Measurements from ENCODE around the gene SLC6A20. TPM values are rescaled to one million over a fixed set of nuclear protein-coding genes. Genes with fewer than 3 reads are reported as not detected.
A peak's percentile ranks its signal among the peaks of the same experiment; 100 is the strongest.
"Not testable (repeated sequence)": the region's sequence is repeated elsewhere in the genome, so short reads cannot be mapped to it uniquely, and the experiment has no call there.

The SLC6A20 gene
- total RNA-seq, 1 donor from 2014 or later, result not detected

- peak; percentile 63 for DNase-seq (ENCODE audit: low read depth)
Observed at GRCh38 chr3:45760878-45761711, 35.2 kb downstream of the SLC6A20 start.

GRCh38 chr3:45759851-45760250, 36.5 kb downstream of the SLC6A20 start:
- no peak for DNase-seq (ENCODE audit: low read depth)

GRCh38 chr3:45758871-45759270, 37.5 kb downstream of the SLC6A20 start:
- DNase-seq (ENCODE audit: low read depth), result no peak

DNA sequence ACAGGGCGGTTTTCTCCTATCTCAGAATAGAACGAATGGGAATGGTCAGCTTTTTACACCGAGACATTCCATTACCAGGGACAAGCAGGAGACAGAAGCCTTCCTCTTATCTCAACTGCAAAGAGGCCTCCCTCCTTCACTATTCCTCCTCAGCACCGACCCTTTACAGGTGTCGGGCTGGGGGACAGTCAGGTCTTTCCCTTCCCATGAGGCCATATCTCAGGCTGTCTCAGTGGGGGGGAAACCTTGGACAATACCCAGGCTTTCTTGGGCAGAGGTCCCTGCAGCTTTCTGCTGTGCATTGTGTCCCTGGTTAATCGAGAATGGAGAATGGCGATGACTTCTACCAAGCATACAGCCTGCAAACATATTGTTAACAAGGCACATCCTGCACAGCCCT, 39.2 kb downstream of the SLC6A20 start:
- not testable (repeated sequence) for DNase-seq (ENCODE audit: low read depth)

DNA sequence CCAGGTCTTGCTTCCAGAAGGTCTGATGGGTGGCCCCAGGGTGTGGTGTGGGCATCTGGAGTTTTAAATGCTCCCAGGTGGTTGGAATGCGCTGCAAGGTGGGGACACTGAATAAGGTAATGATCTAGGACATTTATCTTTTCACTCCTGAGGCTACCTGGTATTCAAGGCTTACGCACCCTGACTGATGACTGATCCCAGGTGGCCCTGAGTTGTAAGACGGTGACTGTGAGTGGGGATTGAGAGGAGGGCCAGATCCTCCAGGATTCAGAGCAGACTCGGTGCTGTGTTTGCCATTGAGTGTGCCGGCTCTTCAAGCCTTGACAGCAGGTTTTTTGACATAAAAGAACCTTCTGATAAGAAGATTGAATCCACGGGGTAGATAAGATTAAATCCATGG, 40.3 kb downstream of the SLC6A20 start:
- no peak for DNase-seq (ENCODE audit: low read depth)

DNA sequence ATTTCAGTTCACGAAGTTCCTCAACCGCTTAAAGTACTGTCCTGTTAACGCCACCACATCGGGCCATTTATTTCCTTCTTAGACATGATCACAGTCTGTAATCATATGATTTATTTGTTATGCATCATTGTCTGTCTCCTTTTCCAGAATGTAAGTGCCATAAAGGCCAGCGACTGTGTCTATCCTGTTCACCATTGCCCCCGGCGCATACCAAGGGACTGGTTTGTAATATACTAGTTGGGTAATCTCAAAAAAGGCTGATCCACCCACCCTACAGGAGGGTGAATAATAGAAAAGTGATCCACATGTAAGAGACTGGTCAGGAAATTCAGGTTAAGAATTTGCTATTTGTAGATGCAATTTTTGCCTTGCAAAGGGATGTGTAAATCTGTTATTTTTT, 41.9 kb downstream of the SLC6A20 start:
- DNase-seq (ENCODE audit: low read depth), result no peak

GRCh38 chr3:45753095-45753494, 43.2 kb downstream of the SLC6A20 start:
- DNase-seq (ENCODE audit: low read depth), result peak; percentile 5

DNA sequence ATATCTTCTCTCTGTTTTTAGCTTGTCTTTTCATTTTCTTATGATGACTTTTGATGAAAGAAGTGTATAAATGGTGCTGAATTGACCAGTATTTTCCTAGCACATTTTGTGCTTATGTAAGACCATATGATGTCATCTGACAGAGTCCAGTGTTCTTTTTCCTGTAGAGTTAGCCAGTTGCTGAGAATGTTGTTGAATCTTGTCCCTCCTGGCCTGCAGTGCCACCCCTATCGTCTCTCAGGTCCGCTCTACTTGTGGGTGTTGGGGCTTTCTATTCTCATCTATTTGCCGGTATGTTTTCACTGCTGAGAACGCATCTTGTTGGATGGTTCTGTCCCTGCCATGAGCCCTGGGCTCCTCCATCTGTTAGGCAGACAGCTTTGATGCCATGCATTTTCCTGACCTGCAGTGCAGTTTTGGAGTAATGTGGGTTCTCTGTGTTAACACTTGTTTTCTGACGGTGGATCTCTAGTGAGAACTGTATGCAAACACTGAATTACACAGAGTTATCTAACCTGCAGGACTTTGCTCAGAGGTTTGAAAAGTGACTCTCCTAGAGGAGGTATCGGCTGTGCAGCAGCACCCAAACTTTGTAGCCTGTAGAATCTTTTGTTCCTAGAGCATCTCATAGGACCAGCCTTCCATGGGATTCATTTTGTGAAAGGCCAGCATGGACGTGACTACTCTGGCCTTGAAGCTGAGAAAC, 44.6 kb downstream of the SLC6A20 start:
- no peak for DNase-seq (ENCODE audit: low read depth)

GRCh38 chr3:45749880-45750279, 46.5 kb downstream of the SLC6A20 start:
- DNase-seq (ENCODE audit: low read depth), result no peak

DNA sequence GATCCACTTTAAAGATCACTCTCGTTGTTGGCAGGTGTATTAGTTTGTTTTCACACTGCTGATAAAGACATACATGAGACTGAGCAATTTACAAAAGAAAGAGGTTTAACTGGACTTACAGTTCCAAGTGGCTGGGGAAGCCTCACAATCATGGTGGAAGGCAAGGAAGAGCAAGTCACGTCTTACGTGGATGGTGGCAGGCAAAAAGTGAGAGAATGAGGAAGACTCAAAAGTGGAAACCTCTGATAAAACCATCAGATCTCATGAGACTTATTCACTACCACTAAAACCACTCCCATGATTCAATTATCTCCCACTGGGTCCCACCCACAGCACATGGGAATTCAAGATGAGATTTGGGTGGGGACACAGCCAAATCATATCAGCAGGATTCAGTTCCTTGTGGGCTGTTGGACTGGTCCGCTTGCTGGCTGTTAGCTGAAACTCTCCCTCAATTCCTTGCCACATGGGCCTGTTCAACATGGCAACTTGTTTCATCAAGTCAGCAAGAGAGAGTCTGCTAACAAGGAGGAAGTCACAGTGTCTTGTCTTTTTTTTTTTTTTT, 47.2 kb downstream of the SLC6A20 start:
- DNase-seq (ENCODE audit: low read depth), result peak; percentile 14

DNA sequence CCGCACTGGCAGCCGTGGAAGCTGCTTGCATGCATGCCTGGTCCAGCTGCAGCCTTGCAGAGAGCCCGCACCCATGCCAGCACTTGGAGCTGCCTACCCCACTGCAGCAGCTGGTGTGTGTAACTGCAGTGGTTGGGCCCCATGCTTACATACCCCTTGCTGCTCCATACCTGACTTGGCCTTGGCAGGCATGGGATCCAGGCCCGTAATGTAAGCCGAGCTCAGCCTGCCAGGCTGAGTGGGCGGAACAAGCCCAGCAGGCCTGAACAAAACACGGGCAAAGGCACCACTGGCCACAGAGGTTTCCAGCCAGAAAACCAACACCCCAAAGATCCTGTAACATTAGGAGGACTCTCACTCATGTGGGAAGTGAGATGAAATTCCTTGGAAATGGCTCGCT, 48.3 kb downstream of the SLC6A20 start:
- DNase-seq (ENCODE audit: low read depth), result peak; percentile 75

- DNase-seq (ENCODE audit: low read depth), result no peak
Observed at GRCh38 chr3:45746777-45747622, 49.3 kb downstream of the SLC6A20 start.

GRCh38 chr3:45746165-45746776, 50.1 kb downstream of the SLC6A20 start:
- DNase-seq (ENCODE audit: low read depth), result no peak

DNA sequence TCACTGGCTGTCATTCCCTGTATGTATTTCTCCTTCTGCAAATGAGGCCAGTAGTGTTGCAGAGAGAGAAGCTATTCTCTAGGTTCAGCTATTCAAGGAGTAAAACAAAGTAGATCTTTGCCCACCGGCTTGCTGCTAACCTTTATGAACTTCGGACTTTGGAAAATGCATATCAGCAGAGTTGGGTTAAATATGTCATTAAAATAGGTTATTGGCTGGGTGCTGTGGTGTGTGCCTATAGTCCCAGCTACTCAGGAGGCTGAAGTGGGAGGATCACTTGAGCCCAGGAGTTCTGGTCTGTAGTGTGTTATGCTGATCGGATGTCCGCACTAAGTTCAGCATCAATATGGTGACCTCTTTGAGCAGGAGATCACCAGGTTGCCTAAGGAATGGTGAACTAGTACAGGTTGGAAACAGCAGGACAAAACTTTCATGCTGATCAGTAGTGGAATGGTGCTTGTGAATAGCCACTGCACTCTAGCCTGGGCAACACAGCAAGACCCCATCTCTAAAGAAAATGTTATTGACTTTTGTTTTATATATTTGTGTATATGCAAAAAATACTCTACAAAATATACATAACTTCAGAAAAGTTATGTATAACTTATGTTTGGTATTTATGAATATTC, 53.8 kb downstream of the SLC6A20 start:
- DNase-seq (ENCODE audit: low read depth), result no peak

DNA sequence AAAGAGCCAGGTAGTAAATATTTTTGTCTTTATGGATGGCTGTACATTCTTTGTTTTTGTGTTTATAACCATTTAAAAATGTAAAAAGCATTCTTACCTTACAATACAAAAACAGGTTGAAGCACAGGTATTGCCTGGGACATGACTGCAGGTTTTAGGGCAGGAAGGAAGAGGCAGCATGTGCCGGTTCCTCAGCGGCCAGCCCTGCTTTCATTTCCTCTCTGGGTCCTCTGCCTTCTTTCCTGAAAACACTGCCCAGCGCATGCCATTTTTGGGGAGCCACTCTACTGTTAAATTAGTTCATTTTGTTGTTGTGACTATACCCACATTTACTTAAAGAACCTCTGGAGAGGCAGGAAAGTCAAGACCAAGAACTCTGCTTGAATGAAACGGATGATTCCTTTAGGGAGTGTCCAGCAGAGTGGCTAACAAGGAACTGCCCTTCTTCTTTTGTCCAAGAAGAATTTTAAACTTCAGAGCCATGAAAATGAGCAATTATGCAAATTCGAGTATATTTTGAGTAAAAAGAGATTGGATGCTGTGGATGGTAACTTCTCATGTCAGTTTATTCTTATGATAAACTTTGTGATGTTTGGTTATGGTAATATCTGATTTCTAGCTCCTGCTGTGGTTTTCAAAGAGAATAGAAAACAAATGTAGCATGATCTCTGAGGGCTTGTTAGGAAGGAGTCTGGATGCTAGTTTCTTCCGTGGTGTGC, 54.4 kb downstream of the SLC6A20 start:
- no peak for DNase-seq (ENCODE audit: low read depth)

DNA sequence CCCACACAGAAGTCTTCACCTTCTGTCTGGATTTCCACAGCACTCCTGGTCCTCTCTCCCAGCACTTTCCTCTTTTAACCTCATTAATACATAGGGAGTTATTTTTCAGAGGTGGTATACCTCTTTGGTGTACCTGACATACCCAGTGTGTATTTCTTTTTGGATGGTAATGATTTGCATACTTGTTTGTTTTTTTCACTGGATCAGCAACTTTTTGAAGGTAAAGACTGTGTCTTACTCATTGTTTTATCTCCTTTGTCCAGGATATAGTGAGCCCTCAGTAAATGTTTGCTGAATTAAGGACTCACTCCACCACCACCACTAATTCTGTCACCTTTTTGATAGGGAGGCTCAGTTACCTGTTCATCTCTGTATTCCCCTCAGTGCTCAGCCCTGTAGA, 55.1 kb downstream of the SLC6A20 start:
- DNase-seq (ENCODE audit: low read depth), result no peak

DNA sequence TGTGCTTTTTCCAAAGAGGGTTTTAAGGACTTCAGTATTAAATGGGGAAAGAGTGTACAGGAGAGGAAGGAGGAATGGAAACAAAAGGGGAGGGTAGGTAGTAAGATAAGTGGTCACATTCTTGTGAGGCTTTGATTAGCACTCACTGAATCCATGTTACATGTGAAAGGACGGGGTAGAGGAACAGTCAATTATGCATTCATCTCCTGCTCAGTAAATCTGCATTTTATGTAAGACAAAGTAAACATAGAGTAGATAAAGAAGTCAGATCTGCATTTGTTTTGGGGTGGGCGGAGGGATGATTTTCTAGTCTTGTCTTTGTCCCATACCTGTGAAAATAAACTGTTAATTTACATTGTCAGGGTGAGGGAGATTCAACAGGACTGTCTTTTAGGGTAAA, 56.3 kb downstream of the SLC6A20 start:
- DNase-seq (ENCODE audit: low read depth), result no peak

DNA sequence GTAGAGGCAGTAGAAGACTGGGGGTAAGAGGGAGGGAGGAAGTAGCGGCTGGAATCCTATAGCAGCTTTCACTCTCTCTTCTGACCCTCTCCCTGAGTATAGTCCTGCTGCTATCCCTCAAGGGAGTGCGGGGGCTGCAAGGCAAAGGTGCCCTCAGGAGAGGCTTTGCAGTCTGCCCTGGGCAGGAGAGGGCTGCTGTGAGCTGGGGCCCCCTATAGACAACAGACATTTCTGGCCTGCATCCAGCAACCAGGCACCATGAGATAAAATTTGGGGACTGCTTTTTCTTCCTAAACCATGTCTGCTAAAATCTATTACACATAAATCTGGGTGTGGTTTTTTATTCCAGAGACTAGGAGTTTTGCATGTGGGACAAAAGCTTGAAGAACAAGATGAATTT, 59.1 kb downstream of the SLC6A20 start:
- no peak for DNase-seq (ENCODE audit: low read depth)

DNA sequence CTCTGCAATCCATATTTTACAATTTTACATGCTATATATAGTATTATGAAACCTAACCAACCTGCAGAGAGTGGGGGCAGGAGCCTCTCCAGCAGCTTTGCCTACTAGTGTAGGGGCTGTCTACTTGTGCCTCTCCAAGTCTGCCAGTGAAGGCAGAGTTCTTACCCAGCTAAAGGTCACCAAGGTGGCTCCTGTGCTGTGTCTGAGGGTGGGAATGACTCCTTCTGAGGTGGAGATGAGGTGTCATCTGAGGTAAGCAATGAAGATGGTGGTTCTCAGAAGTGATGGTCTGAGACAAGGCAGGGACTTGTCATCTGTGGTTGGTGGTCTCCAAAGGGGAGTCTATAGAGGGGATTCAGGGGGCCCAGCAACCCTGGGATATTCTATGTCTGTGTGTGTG, 59.6 kb downstream of the SLC6A20 start:
- no peak for DNase-seq (ENCODE audit: low read depth)

Measured in myocyte (in vitro differentiated cells).